Right atrium auricular region (tissue), 2 donors: Measurements from ENCODE around the gene OPRM1. TPM values are rescaled to one million over a fixed set of nuclear protein-coding genes. Genes with fewer than 3 reads are reported as not detected.

ENCODE experiments used
- DNase-seq: peaks from one replicate; pipeline ENCODE4 v3.0.0-alpha.2; 2019; ENCODE audit warnings: low spot score
- H3K27ac ChIP-seq, 2 donors: fragments of 200-600 bp; sonication (generic); 1 replicate in 1 of 2; 2 replicates in 1 of 2; pipeline ENCODE4 v1.5.1; 2016 to 2019
- H3K27me3 ChIP-seq, 2 donors: fragments of 200-600 bp; sonication (generic); one replicate each; pipeline versions ENCODE4 v1.5.1 to v1.6.0; 2017 to 2019
- H3K36me3 ChIP-seq: fragments of 200-600 bp; sonication (generic); one replicate; pipeline ENCODE4 v1.5.1; 2016
- H3K4me1 ChIP-seq, 2 donors: fragments of 200-600 bp; sonication (generic); one replicate each; pipeline versions ENCODE4 v1.5.1 to v1.6.0; 2017 to 2019
- H3K4me3 ChIP-seq, 2 donors: fragments of 200-600 bp; sonication (generic); 1 replicate in 1 of 2; 2 replicates in 1 of 2; pipeline ENCODE4 v1.5.1; 2017 to 2019; ENCODE audit warnings: mild to moderate bottlenecking in 1 of 2, moderate library complexity in 1 of 2
- H3K9me3 ChIP-seq, 2 donors: fragments of 200-600 bp; sonication (generic); one replicate each; pipeline ENCODE4 v1.5.1; 2019
- total RNA-seq, 2 donors: library from RNA; depleted of rRNA; stranded (reverse); fragments of >200 nt; gene quantifications; one replicate each; pipeline ENCODE4 v1.1.0, GENCODE V29; 2016
- TF ChIP-seq, protein P1 (sequence below), 2 donors: fragments of 200-600 bp; sonication (generic); IDR thresholded peaks; one replicate each; pipeline ENCODE4 v1.5.1; 2019; ENCODE audit warnings: antibody characterized with exemption in 2 of 2

Gene OPRM1
- total RNA-seq, 2 donors from 2014 or later = not detected

DNA sequence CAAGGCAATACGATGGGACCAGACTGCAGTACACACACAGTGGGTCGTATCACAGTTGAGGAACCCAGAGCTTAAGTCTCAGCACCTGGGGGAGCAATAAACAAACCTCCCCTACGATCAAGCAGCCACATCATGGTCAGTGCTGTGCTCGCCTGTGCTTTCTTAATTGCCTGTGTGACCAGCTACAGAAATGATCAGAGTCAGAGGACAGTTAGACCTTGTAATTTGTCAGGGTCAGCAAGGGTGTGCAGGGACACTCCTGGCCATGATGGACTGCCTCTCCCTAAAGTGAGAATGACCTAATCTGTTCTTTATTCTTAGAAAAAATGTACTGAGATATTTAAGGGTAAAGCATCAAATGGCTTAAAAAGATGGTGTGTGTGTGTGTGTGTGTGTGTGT is 78.4 kb downstream of the OPRM1 start:
- TF ChIP-seq, protein P1, sequence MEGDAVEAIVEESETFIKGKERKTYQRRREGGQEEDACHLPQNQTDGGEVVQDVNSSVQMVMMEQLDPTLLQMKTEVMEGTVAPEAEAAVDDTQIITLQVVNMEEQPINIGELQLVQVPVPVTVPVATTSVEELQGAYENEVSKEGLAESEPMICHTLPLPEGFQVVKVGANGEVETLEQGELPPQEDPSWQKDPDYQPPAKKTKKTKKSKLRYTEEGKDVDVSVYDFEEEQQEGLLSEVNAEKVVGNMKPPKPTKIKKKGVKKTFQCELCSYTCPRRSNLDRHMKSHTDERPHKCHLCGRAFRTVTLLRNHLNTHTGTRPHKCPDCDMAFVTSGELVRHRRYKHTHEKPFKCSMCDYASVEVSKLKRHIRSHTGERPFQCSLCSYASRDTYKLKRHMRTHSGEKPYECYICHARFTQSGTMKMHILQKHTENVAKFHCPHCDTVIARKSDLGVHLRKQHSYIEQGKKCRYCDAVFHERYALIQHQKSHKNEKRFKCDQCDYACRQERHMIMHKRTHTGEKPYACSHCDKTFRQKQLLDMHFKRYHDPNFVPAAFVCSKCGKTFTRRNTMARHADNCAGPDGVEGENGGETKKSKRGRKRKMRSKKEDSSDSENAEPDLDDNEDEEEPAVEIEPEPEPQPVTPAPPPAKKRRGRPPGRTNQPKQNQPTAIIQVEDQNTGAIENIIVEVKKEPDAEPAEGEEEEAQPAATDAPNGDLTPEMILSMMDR (IDR thresholded peaks at IDR 0.05) = no peak
- DNase-seq = no peak
- H3K9me3 ChIP-seq = peaks cover 0 to 4% of the 10 kb centered on the region in 2 donors
- no peaks in the 10 kb centered on the region for H3K27me3 ChIP-seq
- no peak overlapping the region for H3K4me3 ChIP-seq
- no peak overlapping the region for H3K27ac ChIP-seq
- H3K36me3 ChIP-seq = no peaks in the 10 kb centered on the region
- H3K4me1 ChIP-seq = no peaks in the 10 kb centered on the region

DNA sequence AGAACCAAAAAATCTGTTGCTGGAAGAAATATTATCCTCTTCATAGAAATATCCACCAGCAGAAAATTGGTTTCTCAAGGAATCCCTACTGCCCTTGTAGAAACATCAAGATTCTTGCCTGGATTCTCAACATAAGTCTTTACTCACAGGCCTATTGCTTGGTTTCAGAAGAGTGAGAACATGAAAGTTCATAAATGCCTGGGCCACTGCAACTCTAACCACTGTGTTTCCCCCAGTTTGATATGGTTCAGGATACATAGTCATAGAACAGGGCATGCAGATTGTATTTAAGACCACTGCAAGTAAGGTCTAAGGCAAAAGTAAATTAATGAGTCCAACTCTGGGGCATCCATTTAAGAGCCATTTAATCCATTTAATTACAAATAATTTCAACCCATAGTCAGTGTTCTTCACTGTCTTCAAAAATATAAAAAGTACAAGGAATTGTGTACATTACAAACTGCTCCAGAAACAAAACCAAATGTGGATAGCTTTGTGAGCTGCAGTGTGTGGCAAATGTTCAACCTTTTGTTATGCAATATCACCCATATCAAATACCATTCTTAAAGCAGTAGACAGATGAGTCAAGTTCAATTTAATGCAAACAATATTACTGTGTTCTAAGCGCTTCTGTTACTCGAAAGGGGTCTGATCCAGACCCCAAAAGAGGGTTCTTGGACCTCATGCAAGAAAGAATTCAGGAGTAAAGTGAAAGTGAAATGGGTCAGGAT is 83.3 kb downstream of the OPRM1 start:
- Histone ChIP-seq H3K4me1 (no peaks in the 10 kb centered on the region), H3K27me3 (no peaks in the 10 kb centered on the region), H3K9me3 (peaks cover 0 to 8% of the 10 kb centered on the region in 2 donors), H3K4me3 (no peak overlapping the region), H3K36me3 (no peaks in the 10 kb centered on the region), H3K27ac (no peak overlapping the region)
- no peak for DNase-seq
- TF ChIP-seq, protein P1 (IDR thresholded peaks at IDR 0.05) = no peak

DNA sequence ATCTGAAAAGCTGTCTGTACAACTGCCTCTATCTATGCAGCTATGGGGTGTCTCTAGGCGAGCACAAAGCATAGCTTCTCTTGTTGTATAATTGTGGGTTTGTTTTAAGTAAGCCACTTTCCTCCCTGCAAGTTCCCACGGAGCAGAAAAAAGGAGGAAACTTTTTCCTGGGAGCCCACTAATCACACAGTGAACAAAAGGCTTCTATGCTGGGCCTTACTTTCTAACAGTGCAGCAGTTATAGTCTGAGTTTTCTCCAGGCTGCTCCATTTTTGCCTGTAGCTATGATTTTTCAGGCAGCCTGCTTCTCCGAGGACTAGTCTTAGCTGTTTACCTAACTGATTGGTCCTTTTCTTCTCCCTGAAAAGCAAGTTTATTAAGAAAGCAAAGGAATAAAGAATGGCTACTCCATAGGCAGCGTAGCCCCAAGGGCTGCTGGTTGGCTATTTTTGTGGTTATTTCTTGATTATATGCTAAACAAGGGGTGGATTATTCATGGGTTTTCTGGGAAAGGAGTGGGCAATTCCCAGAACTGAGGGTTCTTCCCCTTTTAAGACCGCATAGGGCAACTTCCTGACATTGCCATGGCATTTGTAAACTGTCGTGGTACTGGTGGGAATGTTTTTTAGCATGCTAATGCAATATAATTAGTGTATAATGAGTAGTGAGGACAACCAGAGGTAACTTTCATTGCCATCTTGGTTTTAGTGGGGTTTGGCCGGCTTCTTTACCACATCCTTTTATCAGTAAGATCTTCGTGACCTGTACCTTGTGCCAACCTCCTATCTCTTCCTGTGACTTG is 84.3 kb downstream of the OPRM1 start:
- H3K27ac ChIP-seq = no peak overlapping the region
- no peak overlapping the region for H3K4me3 ChIP-seq
- no peaks in the 10 kb centered on the region for H3K27me3 ChIP-seq
- no peak for DNase-seq
- no peaks in the 10 kb centered on the region for H3K4me1 ChIP-seq
- TF ChIP-seq, protein P1 (IDR thresholded peaks at IDR 0.05) = no peak
- no peaks in the 10 kb centered on the region for H3K36me3 ChIP-seq
- H3K9me3 ChIP-seq = peaks cover 0 to 8% of the 10 kb centered on the region in 2 donors

DNA sequence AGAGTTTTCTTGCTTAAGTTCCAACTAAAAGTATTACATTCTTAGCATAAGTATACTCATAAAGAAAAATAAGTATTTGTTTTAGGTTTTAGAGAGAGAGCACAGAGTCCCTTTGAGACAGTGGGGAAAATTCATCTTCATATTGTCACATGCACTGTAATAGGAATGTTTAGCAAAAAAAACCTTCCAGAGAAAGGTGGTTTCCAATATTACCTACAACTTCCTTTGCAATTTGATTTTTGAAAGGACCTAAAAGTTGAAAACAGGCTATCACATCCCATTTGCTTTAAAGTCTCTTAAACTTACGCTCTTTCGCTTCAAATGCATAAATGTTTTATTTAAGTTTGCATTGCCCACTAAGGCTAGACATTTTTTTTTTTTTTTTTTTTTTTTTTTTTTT is 86.4 kb downstream of the OPRM1 start:
- Histone ChIP-seq H3K36me3 (no peaks in the 10 kb centered on the region), H3K9me3 (peaks cover 0 to 8% of the 10 kb centered on the region in 2 donors), H3K27me3 (no peaks in the 10 kb centered on the region), H3K27ac (no peak overlapping the region), H3K4me3 (no peak overlapping the region), H3K4me1 (no peaks in the 10 kb centered on the region)
- no peak for DNase-seq
- TF ChIP-seq, protein P1 (IDR thresholded peaks at IDR 0.05) = no peak

DNA sequence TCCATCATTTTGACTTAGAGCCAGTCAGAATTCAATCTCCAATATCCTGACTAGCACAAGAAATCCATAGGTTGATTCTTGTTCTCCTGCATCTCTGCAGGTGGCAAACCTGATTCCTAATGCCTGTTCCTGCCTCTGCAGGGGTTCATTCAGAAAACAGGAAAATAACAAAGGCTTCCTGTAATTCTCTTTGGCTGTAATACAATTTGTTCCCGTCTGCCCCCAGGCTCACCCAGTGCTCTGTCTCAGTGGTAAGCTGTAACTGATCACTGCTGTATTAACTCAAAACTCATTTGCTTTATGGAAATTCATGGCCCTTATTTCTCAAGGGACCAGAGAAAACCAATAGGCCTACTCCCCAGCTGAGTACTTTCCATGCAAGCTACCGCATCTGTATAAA is 88.6 kb downstream of the OPRM1 start:
- H3K4me1 ChIP-seq = no peaks in the 10 kb centered on the region
- peaks cover 0 to 3% of the 10 kb centered on the region in 2 donors for H3K9me3 ChIP-seq
- H3K36me3 ChIP-seq = no peaks in the 10 kb centered on the region
- DNase-seq = no peak
- no peak overlapping the region for H3K27ac ChIP-seq
- H3K27me3 ChIP-seq = no peaks in the 10 kb centered on the region
- no peak overlapping the region for H3K4me3 ChIP-seq
- TF ChIP-seq, protein P1 (IDR thresholded peaks at IDR 0.05) = no peak
